SK-N-MC (cell line): ENCODE results near the gene C10orf71.

ENCODE experiments used
- EZH2 ChIP-seq: fragments of 200-600 bp; sonication (generic); IDR thresholded peaks from one replicate; pipeline ENCODE4 v1.6.1; 2017; ENCODE audit warnings: antibody characterized with exemption
- FOXP2 ChIP-seq: optimal IDR thresholded peaks from 2 replicates; pipeline ENCODE3; 2011; ENCODE audit warnings: mild to moderate bottlenecking, moderate library complexity; ENCODE audit not compliant: insufficient read depth; ENCODE audit errors: extremely low read length, control extremely low read depth
- POLR2AphosphoS5 ChIP-seq: IDR thresholded peaks from 2 replicates; pipeline ENCODE4 v1.6.1; 2012; ENCODE audit warnings: mild to moderate bottlenecking, low read depth, low read length, borderline replicate concordance

DNA sequence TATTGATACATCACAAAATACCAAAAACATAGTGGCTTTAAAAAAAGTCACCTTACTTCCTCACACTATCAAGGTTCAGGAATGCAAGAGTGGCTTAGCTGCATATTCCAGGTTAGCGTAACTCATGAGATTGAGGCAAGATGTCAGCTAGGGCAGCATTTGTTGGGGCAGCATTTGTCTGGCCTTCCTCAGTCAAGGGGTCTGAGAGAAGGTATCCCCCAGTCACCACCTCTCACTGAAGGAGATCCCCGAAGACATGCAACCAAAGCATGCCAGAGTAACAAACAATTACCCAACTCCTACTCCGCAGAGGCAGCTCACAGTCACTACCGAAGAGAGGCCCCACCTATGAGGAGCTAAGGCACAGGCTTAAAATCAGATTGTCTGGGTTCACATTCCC lies 48.4 kb downstream of the C10orf71 start:
- no peak for TF ChIP-seq FOXP2
- TF ChIP-seq EZH2, result no peak
- TF ChIP-seq POLR2AphosphoS5, result no peak
